H9 (cell line): ENCODE measurements around the gene OBI1. TPM values are rescaled to one million over a fixed set of nuclear protein-coding genes. Genes with fewer than 3 reads are reported as not detected.

Experiments used
- DNase-seq: peaks from one replicate; pipeline ENCODE4 v3.0.0-alpha.2; 2017
- H2AFZ ChIP-seq: one replicate; pipeline ENCODE4 v1.6.1; 2013; ENCODE audit warnings: mild to moderate bottlenecking, low read length, control low read depth, moderate library complexity
- H2AK5ac ChIP-seq: 2 replicates; pipeline ENCODE4 v1.6.1; 2013; ENCODE audit warnings: low read length, control low read depth, mixed read lengths; ENCODE audit not compliant: insufficient read length
- H2BK120ac ChIP-seq: one replicate; pipeline ENCODE4 v1.6.1; 2013; ENCODE audit warnings: low read depth, mild to moderate bottlenecking, low read length, control low read depth, inconsistent platforms; ENCODE audit not compliant: poor library complexity, severe bottlenecking
- H2BK12ac ChIP-seq: 2 replicates; pipeline ENCODE4 v1.6.1; 2013; ENCODE audit warnings: low read length, control low read depth, mixed read lengths, low read depth; ENCODE audit not compliant: insufficient read length
- H2BK15ac ChIP-seq: 2 replicates; pipeline ENCODE4 v1.6.1; 2013; ENCODE audit warnings: low read depth, low read length, control low read depth
- H2BK20ac ChIP-seq: one replicate; pipeline ENCODE4 v1.6.1; 2013; ENCODE audit warnings: low read depth, mild to moderate bottlenecking, low read length, control low read depth, inconsistent platforms; ENCODE audit not compliant: poor library complexity, severe bottlenecking
- H2BK5ac ChIP-seq: 2 replicates; pipeline ENCODE4 v1.6.1; 2013; ENCODE audit warnings: low read length, control low read depth, mixed read lengths; ENCODE audit not compliant: insufficient read length
- H3K14ac ChIP-seq: 2 replicates; pipeline ENCODE4 v1.6.1; 2013; ENCODE audit warnings: low read length, control low read depth; ENCODE audit not compliant: insufficient read depth
- H3K18ac ChIP-seq: 2 replicates; pipeline ENCODE4 v1.6.1; 2013; ENCODE audit warnings: low read depth, mild to moderate bottlenecking, mixed read lengths, low read length, control low read depth; ENCODE audit not compliant: insufficient read length
- H3K23ac ChIP-seq: 2 replicates; pipeline ENCODE4 v1.6.1; 2013; ENCODE audit warnings: low read length, control low read depth, mixed read lengths, low read depth; ENCODE audit not compliant: insufficient read length
- H3K23me2 ChIP-seq: 2 replicates; pipeline ENCODE4 v1.6.1; 2013; ENCODE audit warnings: low read depth, mild to moderate bottlenecking, mixed read lengths, low read length, control low read depth; ENCODE audit not compliant: insufficient read length, poor library complexity, severe bottlenecking
- H3K27ac ChIP-seq: 2 replicates; pipeline ENCODE4 v1.5.1; 2013; ENCODE audit warnings: low read length, control low read depth, mixed read lengths, low read depth; ENCODE audit not compliant: insufficient read length
- H3K27me3 ChIP-seq: 2 replicates; pipeline ENCODE4 v1.6.1; 2013; ENCODE audit warnings: low read length, control low read depth, inconsistent platforms; ENCODE audit not compliant: insufficient read depth
- H3K4ac ChIP-seq: 2 replicates; pipeline ENCODE4 v1.6.1; 2013; ENCODE audit warnings: low read depth, mild to moderate bottlenecking, control low read depth, inconsistent platforms, low read length, moderate library complexity
- H3K4me1 ChIP-seq: 2 replicates; pipeline ENCODE4 v1.6.1; 2013; ENCODE audit warnings: low read length, control low read depth, inconsistent platforms; ENCODE audit not compliant: insufficient read depth
- H3K4me2 ChIP-seq: 2 replicates; pipeline ENCODE4 v1.6.1; 2013; ENCODE audit warnings: low read length, control low read depth, mixed read lengths; ENCODE audit not compliant: insufficient read length, insufficient read depth
- H3K56ac ChIP-seq: 2 replicates; pipeline ENCODE4 v1.6.1; 2013; ENCODE audit warnings: low read depth, mild to moderate bottlenecking, mixed read lengths, low read length, control low read depth; ENCODE audit not compliant: insufficient read length
- H3K79me1 ChIP-seq: 2 replicates; pipeline ENCODE4 v1.6.1; 2013; ENCODE audit warnings: low read depth, mild to moderate bottlenecking, moderate library complexity, low read length, control low read depth, inconsistent platforms; ENCODE audit not compliant: insufficient read depth, poor library complexity, severe bottlenecking
- H3K79me2 ChIP-seq: 2 replicates; pipeline ENCODE4 v1.6.1; 2013; ENCODE audit warnings: low read length, control low read depth, inconsistent platforms; ENCODE audit not compliant: insufficient read depth
- H3K9ac ChIP-seq: 2 replicates; pipeline ENCODE4 v1.6.1; 2013; ENCODE audit warnings: low read length, control low read depth, mixed read lengths; ENCODE audit not compliant: insufficient read length; ENCODE audit errors: extremely low read depth
- H3K9me3 ChIP-seq: one replicate; pipeline ENCODE4 v1.6.1; 2013; ENCODE audit warnings: low read depth, low read length, inconsistent platforms; ENCODE audit not compliant: control insufficient read depth
- H3T11ph ChIP-seq: one replicate; pipeline ENCODE4 v1.6.1; 2013; ENCODE audit warnings: mild to moderate bottlenecking, low read length, control low read depth, inconsistent platforms
- H4K20me1 ChIP-seq: one replicate; pipeline ENCODE4 v1.6.1; 2013; ENCODE audit not compliant: control insufficient read depth, insufficient read length, insufficient read depth
- H4K5ac ChIP-seq: 2 replicates; pipeline ENCODE4 v1.6.1; 2013; ENCODE audit warnings: low read depth, mild to moderate bottlenecking, mixed read lengths, low read length, control low read depth; ENCODE audit not compliant: insufficient read length
- H4K8ac ChIP-seq: replicated peaks from 2 replicates; pipeline ENCODE4 v1.6.1; 2013; ENCODE audit warnings: low read length, control low read depth, mixed read lengths, low read depth; ENCODE audit not compliant: insufficient read length
- H4K91ac ChIP-seq: 2 replicates; pipeline ENCODE4 v1.6.1; 2013; ENCODE audit warnings: low read depth, mild to moderate bottlenecking, moderate library complexity, mixed read lengths, low read length, control low read depth; ENCODE audit not compliant: insufficient read length
- H3K27ac Mint-ChIP-seq, 3 experiments: 2 replicates in 2 of 3; 3 replicates in 1 of 3; pipeline ENCODE4 v1.8.0; 2020 to 2021; ENCODE audit warnings: mixed read lengths in 3 of 3, mild to moderate bottlenecking in 1 of 3, moderate library complexity in 1 of 3
- H3K27me3 Mint-ChIP-seq: 2 replicates; pipeline ENCODE4 v1.8.0; 2021; ENCODE audit warnings: low read depth, mild to moderate bottlenecking, moderate library complexity, mixed read lengths
- H3K36me3 Mint-ChIP-seq, 3 experiments: 2 replicates in 2 of 3; 3 replicates in 1 of 3; pipeline ENCODE4 v1.8.0; 2020 to 2021; ENCODE audit warnings: low read depth in 3 of 3, mixed read lengths in 3 of 3; ENCODE audit not compliant: insufficient read depth in 1 of 3
- H3K4me1 Mint-ChIP-seq, 2 experiments: 2 replicates each; pipeline ENCODE4 v1.8.0; 2020; ENCODE audit warnings: mixed read lengths in 2 of 2
- H3K4me3 Mint-ChIP-seq, 2 experiments: 2 replicates in 1 of 2; 3 replicates in 1 of 2; pipeline ENCODE4 v1.8.0; 2020 to 2021; ENCODE audit warnings: mild to moderate bottlenecking in 2 of 2, mixed read lengths in 2 of 2, moderate library complexity in 1 of 2
- H3K9me3 Mint-ChIP-seq, 2 experiments: 2 replicates in 1 of 2; 3 replicates in 1 of 2; pipeline ENCODE4 v1.8.0; 2020; ENCODE audit warnings: mild to moderate bottlenecking in 2 of 2, mixed read lengths in 2 of 2, moderate library complexity in 1 of 2
- CTCF ChIP-seq: fragments of 200-600 bp; sonication (generic); conservative IDR thresholded peaks from 3 replicates; pipeline ENCODE4 v1.8.0; 2021; ENCODE audit warnings: antibody characterized with exemption, mild to moderate bottlenecking
- WGBS: extraction: QIAGEN DNeasy Blood & Tissue Kit; methylation state at CpG from one replicate; pipeline ENCODE4 v1.1.7; 2013; ENCODE audit warnings: missing lambda C conversion rate, low lambda C conversion rate, mixed read lengths; ENCODE audit not compliant: insufficient read length; ENCODE audit errors: extremely low coverage; 5-methylcytosine and 5-hydroxymethylcytosine counted together
- total RNA-seq: library from RNA; stranded (reverse); gene quantifications from 2 replicates; pipeline ENCODE4 v1.2.1, GENCODE V29; 2021

The OBI1 gene
- total RNA-seq, 1 experiment from 2014 or later, result 24.4 TPM

- no peak overlapping the region for H2BK12ac ChIP-seq
- H2BK120ac ChIP-seq, result no peak overlapping the region
- H3K27me3 ChIP-seq, result no peaks in the 10 kb centered on the region
- Mint-ChIP-seq H3K27ac (no peak overlapping the region), H3K9me3 (peaks cover 0 to 2% of the 10 kb centered on the region in 2 experiments; a peak in 1 of 5 replicates), H3K27me3 (peaks cover 4% of the 10 kb centered on the region; the same call in 1 of the 2 replicates), H3K36me3 (peaks cover 0 to 3% (median 1%) of the 10 kb centered on the region in 3 experiments; a peak in 2 of 7 replicates), H3K4me3 (no peak overlapping the region), H3K4me1 (no peaks in the 10 kb centered on the region)
- H2BK20ac ChIP-seq, result no peak overlapping the region
- no peak for DNase-seq
- H3K23me2 ChIP-seq, result no peaks in the 10 kb centered on the region
- H4K20me1 ChIP-seq, result no peaks in the 10 kb centered on the region
- H3K56ac ChIP-seq, result no peak overlapping the region
- no CpG with 5 or more reads among the region's 1 CpG for WGBS
- H3K9me3 ChIP-seq, result no peaks in the 10 kb centered on the region
- H3K9ac ChIP-seq, result no peak overlapping the region
- no peak overlapping the region for H3K4me2 ChIP-seq
- H3K14ac ChIP-seq, result no peak overlapping the region
- no peaks in the 10 kb centered on the region for H3K79me1 ChIP-seq
- no peak overlapping the region for H3K4ac ChIP-seq
- H4K5ac ChIP-seq, result no peak overlapping the region
- no peaks in the 10 kb centered on the region for H3K79me2 ChIP-seq
- H2BK5ac ChIP-seq, result no peak overlapping the region
- no peak overlapping the region for H3T11ph ChIP-seq
- H2BK15ac ChIP-seq, result no peak overlapping the region
- no peak overlapping the region for H4K91ac ChIP-seq
- no peak overlapping the region for H3K27ac ChIP-seq
- H4K8ac ChIP-seq, result no peak overlapping the region
- H3K18ac ChIP-seq, result no peak overlapping the region
- H3K4me1 ChIP-seq, result no peaks in the 10 kb centered on the region
- H3K23ac ChIP-seq, result no peak overlapping the region
- no peak for TF ChIP-seq CTCF
- H2AK5ac ChIP-seq, result no peak overlapping the region
- H2AFZ ChIP-seq, result no peak overlapping the region
These were observed 42.4 kb upstream of the OBI1 start for GRCh38 chr13:78701383-78701782.
